CD4-positive, alpha-beta T cell treated with Interleukin-15 for 1 hour (primary cell): ENCODE measurements around the gene GRK3.
"Not testable (repeated sequence)": the region's sequence is repeated elsewhere in the genome, so short reads cannot be mapped to it uniquely, and the experiment has no call there.

Experiments
- DNase-seq: peaks from one replicate; pipeline ENCODE4 v3.0.0-alpha.2; 2020

GRK3 gene

DNA sequence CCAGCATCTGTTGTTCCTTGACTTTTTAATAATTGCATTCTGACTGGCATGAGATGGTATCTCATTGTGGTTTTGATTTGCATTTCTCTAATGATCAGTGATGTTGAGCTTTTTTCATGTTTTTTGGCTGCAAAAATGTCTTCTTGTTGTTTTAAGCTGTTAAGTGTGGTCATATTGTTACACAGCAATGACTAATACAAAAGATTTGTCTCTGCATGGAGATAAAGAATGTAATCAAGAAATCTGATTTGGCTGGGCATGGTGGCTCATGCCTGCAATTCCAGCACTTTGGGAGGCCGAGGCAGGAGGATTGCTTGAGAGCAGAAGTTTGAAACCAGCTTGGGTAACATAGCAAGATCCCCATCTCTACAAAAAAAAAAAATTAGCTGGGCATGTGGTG, 12.1 kb upstream of the GRK3 start:
- not testable (repeated sequence) for DNase-seq

- no peak for DNase-seq
Observed at GRCh38 chr22:25553131-25553530, 11.3 kb upstream of the GRK3 start.

GRCh38 chr22:25554238-25554671, 10.2 kb upstream of the GRK3 start:
- no peak for DNase-seq

DNA sequence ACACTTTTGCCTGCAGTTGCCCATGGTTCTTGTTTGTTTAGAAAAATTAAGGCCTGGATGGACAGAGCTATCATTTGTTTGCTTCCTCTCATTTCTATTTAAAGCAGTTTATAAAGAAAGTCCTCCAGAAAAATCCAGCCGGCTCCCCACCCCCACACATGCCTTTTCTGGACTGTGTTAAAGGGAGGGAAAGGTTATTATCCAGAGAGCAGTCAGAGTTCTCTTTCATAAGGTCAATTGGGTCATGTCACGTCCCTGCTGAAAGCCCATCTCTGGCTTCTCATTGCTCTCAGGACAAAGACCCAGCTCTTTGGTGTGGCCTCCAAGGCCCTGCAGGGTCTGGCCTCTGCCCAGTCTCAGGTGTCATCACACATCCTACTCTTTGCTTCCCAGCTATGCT, 9.8 kb upstream of the GRK3 start:
- no peak for DNase-seq

GRCh38 chr22:25555586-25555985, 8.9 kb upstream of the GRK3 start:
- DNase-seq, result no peak

DNA sequence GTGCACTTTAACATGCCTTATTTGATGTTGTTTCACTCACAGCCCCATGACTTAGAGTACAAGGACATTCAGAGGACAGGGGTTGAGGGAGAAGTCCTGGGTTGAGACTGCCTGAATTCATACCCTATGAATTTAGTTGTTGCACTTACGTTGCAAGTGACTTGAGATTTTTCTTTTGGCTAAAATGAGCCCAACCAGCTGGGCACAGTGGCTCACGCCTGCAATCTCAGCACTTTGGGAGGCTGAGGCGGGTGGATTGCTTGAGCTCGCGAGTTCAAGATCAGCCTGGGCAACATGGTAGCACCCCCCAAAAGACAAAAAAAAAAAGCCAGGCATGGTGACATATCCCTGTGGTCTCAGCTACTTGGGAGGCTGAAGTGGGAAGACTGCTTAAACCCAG, 7.3 kb upstream of the GRK3 start:
- DNase-seq, result no peak

DNA sequence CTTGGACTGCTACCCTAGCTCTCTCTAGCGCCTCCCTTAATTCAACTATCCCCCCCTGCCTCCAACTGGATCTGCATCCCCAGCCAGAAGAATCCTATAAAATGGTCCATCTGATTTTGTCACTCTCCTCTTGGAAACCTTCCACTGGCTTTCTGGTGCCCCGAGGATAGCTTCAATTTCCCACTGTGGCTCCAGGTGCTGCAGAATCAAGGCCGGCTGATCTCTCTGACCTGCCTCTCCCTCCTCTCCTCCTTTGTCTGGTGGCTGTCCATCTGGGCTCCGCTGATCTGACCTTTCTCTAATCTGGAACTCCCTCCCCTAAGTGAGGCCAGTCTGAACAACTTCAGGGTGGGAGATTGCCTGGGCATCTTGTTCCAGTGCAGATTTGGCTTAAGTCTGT, 6.1 kb upstream of the GRK3 start:
- DNase-seq, result no peak

DNA sequence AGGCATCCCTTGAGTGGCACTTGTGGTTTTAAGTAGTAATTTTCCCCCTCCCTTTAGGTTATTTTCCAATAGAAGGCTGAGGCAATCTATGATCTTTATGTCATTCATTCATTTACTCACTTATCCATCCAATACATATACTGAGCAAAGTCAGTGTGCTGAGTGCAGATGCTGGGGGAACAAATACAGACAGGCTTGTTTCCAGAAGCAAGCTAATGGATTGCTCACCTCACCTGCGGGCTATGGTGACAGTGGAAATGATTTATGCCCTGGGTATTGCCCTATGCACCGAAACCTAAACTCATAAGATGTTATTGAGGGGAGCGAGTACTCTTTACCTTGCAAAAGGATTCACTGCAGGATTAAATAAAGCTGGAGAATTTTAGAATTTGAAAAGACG, 4.6 kb upstream of the GRK3 start:
- not testable (repeated sequence) for DNase-seq

DNA sequence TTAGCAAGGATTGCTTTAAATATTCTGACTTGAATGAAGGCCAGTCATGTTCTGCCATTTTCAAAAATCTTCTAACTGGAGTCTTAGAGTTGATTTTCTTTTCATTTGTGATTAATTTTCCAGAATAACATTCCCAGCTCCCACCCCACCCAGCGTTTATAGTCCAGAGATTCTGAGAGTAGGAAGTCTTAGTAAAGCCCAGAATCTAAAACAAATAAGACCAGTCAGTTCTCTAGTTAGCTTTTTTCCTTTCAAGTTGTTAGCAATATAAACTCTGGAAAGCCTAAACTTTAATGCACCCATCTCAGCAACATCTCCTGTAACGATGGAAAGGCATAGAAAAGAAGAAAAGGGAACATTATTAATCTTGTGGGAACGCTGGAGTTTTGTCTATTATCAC, 3.3 kb upstream of the GRK3 start:
- DNase-seq, result not testable (repeated sequence)

DNA sequence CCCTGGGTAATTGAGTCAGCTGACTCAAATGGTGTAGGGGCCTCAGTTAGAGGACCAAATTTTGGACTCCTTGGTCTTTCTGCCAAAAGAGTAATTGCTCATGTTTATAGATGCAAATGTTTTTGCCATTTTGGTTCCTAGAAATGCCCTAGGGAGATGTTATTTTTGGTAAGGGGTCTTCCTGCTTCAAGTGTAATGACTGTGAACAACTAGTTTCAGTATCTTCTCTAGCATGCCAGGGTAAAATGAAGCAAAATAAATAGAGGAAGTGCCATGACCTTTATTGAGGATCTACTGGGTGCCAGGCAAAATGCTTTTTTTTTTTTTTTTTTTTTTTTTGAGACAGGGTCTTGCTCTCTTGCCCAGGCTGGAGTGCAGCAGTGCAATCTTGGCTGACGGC, 2.5 kb upstream of the GRK3 start:
- not testable (repeated sequence) for DNase-seq

DNA sequence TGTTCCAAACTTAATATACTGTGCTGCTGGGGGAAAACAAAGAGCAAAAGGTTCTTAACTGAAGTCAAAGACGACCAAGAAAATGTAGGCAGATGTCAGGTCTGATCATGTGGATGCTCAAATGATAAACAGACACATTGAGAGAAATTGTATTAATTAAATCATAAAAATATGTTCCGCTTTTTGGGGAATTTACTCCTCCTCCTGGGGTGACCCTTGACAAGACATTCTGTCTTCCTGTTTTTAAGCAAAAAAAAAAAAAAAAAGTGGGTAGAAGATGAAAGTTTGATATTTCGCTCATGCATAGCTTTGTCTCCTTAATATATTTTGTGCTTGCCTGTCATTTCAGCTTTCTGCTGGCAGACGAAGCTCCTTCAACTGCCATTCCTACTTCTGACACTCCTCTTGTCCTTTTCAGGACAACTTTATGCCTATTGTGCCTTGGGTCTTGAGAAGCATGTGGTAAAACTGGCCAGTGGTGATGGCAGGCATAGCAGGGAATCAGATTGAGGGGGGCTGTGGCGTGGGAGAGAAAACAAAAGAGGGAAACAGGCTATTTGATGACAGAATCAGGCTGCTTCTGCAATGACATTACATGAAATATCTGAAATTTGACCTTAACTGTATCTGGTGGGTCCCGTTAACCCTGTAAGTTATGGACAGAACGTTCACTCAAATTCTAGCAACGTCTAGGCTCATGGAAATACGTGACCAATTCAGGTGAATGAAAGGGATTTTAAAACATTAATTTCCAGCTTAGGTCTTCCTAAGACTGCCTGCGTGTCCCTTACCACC, 1.3 kb upstream of the GRK3 start:
- not testable (repeated sequence) for DNase-seq

DNA sequence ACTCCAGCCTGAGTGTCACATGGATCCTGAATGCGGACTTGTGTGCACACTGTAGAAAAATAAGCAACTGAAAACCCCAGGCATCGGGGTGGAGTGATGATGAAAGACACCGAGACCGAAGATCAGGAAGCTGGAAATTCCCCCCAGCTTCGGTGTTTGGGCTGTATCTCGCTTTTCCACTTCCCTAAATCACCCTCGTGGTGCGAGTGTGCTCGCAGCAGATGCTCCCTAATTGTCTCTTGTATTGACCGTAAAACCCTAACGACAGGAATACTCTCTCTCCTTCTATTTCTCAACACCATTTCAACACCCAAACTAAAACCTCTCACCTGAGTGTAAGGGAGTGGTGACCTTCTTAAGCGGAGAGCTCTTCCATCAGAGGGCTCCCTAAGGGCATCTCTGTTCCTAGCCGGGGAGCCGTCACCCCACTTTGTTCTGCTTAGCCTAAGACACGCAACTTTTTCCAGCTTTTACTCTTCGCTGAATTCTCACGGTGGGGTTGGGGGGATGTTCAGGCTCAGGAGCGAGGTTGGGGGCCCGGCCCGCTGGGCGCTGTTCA, 635 bp upstream of the GRK3 start:
- DNase-seq, result peak; percentile 73

DNA sequence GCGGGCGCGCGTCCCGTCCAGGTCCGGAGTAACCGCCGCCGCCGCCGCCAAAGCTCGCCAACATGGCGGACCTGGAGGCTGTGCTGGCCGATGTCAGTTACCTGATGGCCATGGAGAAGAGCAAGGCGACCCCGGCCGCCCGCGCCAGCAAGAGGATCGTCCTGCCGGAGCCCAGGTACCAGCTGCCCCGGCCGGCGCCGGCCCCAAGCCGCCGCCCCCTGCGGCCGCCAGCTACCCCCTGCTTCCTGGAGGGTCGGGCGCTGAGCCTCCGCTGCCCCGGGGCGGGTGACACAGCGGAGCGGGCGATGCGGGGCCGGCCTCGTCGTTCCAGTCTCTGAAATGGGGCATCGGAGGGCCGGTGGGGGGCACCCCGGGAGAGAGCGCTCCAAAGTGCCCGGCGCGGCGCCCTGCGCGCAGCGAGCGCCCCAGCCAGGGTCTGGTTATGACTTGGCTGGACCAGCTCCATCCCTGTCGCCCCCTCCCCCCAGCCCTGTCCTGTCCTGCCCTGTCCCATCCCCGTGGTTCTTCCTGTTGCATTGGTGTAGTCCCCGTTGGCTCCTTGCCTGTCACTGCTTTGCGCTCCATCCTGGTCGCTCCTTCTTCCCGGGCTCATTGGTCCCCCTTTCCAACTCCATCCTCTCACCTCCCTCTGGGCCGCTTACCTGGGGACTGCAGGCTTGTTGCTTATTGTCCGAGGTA, 653 bp downstream of the GRK3 start:
- no peak for DNase-seq

- DNase-seq, result no peak
Observed at GRCh38 chr22:25566186-25566897, 1.9 kb downstream of the GRK3 start.

GRCh38 chr22:25566898-25567235, 2.4 kb downstream of the GRK3 start:
- no peak for DNase-seq

DNA sequence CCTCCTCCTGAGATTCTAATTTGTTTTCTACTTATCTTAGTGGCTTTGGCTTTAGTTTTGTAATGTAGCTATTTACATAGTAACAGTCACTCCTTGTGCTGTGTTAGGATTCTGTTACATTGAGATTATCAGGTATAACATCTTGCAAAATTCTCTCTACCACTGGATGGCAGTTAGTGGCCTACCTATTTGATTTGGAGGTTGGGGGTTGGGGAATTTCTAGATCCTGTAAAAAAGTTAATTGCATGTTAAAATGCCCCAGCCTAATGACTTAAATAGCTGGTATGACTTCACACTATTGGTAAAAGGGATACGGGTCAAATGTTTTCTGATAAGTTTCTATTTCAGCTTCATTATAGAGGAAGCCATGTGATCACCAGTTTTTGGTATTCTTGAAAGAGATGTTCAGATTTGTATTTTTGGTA, 2.8 kb downstream of the GRK3 start:
- DNase-seq, result no peak

- DNase-seq, result not testable (repeated sequence)
Observed at GRCh38 chr22:25568066-25568465, 3.6 kb downstream of the GRK3 start.

- DNase-seq, result no peak
Observed at GRCh38 chr22:25569361-25569760, 4.9 kb downstream of the GRK3 start.

- DNase-seq, result no peak
Observed at GRCh38 chr22:25569983-25570382, 5.5 kb downstream of the GRK3 start.

DNA sequence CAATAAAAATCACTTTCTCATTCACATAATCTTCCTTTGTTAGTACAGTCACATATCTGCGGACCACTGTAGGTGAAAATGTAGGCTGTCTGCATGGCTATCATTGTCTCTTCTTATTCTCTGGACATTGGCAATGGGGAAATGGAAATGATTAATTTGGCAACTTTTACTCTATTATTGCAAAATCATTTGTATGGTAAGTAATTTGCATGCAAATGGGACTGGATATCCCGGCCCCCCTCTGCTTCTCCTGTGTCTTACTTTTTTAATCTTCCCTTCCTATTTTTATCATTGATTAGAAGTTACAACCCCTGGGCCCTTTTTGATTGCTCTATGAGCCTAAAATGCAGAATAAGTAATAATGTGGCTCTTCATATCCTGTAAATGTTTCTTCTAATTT, 6.0 kb downstream of the GRK3 start:
- DNase-seq, result no peak

GRCh38 chr22:25571969-25572707, 7.7 kb downstream of the GRK3 start:
- DNase-seq, result not testable (repeated sequence)

DNA sequence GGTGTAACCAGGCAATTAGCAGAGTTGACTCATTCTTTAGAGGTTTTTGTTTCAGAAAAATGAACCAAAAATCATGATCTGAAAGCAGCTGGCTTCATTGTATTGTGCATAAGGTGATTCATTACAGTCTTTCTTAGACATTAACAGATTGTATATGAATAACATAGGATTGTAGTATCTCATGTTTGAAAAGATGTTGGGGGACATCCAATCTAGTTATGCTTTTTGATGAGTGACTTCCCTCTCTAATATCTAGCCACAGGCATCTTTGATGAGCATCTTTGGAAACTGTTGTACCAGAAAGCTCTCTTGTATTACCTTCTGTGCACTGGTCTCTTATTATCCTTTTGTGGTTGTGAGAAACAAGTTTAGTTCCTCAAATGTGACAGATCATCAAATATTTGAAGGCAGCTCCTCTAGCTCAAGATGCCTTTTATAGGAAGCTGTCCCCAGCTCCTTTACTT, 8.3 kb downstream of the GRK3 start:
- no peak for DNase-seq

DNA sequence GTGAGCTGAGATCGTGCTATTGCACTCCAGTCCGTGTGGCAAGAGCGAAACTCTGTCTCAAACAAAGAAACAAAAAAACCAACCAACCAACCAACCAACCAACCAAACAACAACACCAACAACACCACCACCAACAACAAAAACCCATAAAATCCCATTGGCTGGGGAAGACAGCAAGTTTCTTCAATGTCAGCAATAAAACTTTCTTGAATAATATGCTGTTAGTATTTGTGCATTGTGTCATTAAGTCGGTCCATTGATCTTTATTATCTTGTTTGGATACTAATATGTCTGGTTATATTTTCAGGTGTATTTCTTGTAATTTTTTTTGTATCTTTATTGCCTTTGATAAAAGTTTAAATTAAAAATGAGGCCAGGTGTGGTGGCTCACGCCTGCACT, 9.4 kb downstream of the GRK3 start:
- DNase-seq, result no peak
